Prostate gland (tissue), 2 donors: ENCODE measurements around the gene DPYSL5. TPM values are rescaled to one million over a fixed set of nuclear protein-coding genes. Genes with fewer than 3 reads are reported as not detected.

Experiments
- DNase-seq: peaks from one replicate; pipeline ENCODE4 v3.0.0-alpha.2; 2019; ENCODE audit warnings: low spot score
- H3K27ac ChIP-seq, 2 donors: fragments of 200-600 bp; sonication (generic); 2 replicates each; pipeline ENCODE4 v1.5.1; 2017 to 2019
- H3K27me3 ChIP-seq: fragments of 200-600 bp; sonication (generic); replicated peaks from 2 replicates; pipeline ENCODE4 v1.5.1; 2019; ENCODE audit not compliant: insufficient read depth
- H3K36me3 ChIP-seq, 2 donors: fragments of 200-600 bp; sonication (generic); 1 replicate in 1 of 2; 2 replicates in 1 of 2; pipeline versions ENCODE4 v1.5.1 to v1.8.1; 2017 to 2019
- H3K4me1 ChIP-seq: fragments of 200-600 bp; sonication (generic); replicated peaks from 2 replicates; pipeline ENCODE4 v1.5.1; 2019
- H3K4me3 ChIP-seq, 2 donors: fragments of 200-600 bp; sonication (generic); 2 replicates each; pipeline ENCODE4 v1.5.1; 2017 to 2019
- H3K9me3 ChIP-seq: fragments of 200-600 bp; sonication (generic); 2 replicates; pipeline ENCODE4 v1.5.1; 2017
- CTCF ChIP-seq, 4 experiments: fragments of 200-600 bp in 2 of 4; fragments of 450-650 bp in 2 of 4; sonication (generic) in 2 of 4; IDR thresholded peaks; 1 replicate in 3 of 4; 2 replicates in 1 of 4; pipeline ENCODE4 v1.5.1; 2016 to 2019; ENCODE audit warnings: antibody characterized with exemption in 4 of 4, mild to moderate bottlenecking in 2 of 4, moderate library complexity in 2 of 4
- POLR2A ChIP-seq: fragments of 450-650 bp; IDR thresholded peaks from one replicate; pipeline ENCODE4 v1.6.1; 2016; ENCODE audit warnings: antibody characterized with exemption, mild to moderate bottlenecking
- POLR2AphosphoS5 ChIP-seq: sonication (generic); formaldehyde crosslinking; IDR thresholded peaks from one replicate; pipeline ENCODE4 v1.6.1; 2017; ENCODE audit warnings: antibody characterized with exemption
- WGBS: methylation state at CpG from one replicate; pipeline ENCODE4 v1.1.5; 2018; 5-methylcytosine and 5-hydroxymethylcytosine counted together
- intact Hi-C: fragments of 100-400 bp; cut with DNase I; formaldehyde crosslinking; loops from one replicate; pipeline ENCODE4 v1.14.2; 2022
- total RNA-seq, 2 donors: library from RNA; depleted of rRNA; stranded (reverse); fragments of >200 nt; gene quantifications; one replicate each; pipeline ENCODE4 v1.1.0, GENCODE V29; 2016

The DPYSL5 gene
- total RNA-seq, 2 donors from 2014 or later, result 1.2 TPM; not detected in 1

- no peak overlapping the region for H3K27ac ChIP-seq
- H3K9me3 ChIP-seq, result no peaks in the 10 kb centered on the region
- no peaks in the 10 kb centered on the region for H3K27me3 ChIP-seq
- intact Hi-C loops, result no loop called here
- TF ChIP-seq CTCF (IDR thresholded peaks at IDR 0.05) (no peak), POLR2A (no peak)
- no peak for DNase-seq
- peaks cover 4% of the 10 kb centered on the region for H3K4me1 ChIP-seq
- H3K4me3 ChIP-seq, result no peak overlapping the region
- 98% methylated on average over 2 of the region's 2 CpGs for WGBS
- H3K36me3 ChIP-seq, result no peaks in the 10 kb centered on the region
Measured at GRCh38 chr2:26980971-26981370, 133.0 kb downstream of the DPYSL5 start.

GRCh38 chr2:26982102-26982742, 134.3 kb downstream of the DPYSL5 start:
- Histone ChIP-seq H3K27me3 (no peaks in the 10 kb centered on the region), H3K27ac (peak overlapping the region; percentile 28 to 61), H3K36me3 (no peaks in the 10 kb centered on the region), H3K4me1 (peaks cover 4% of the 10 kb centered on the region), H3K4me3 (no peak overlapping the region), H3K9me3 (no peaks in the 10 kb centered on the region)
- TF ChIP-seq POLR2AphosphoS5 (peak; percentile 91), POLR2A (no peak), CTCF (IDR thresholded peaks at IDR 0.05) (peak in 3 of 4 experiments; percentile 25 to 60 (median 49))
- intact Hi-C loops, result no loop called here
- peak; percentile 93 for DNase-seq
- 13% methylated on average over 2 of the region's 2 CpGs for WGBS

GRCh38 chr2:26983746-26984145, 135.8 kb downstream of the DPYSL5 start:
- Histone ChIP-seq H3K27me3 (no peaks in the 10 kb centered on the region), H3K9me3 (no peaks in the 10 kb centered on the region), H3K4me3 (no peak overlapping the region), H3K4me1 (peaks cover 4% of the 10 kb centered on the region), H3K36me3 (no peaks in the 10 kb centered on the region), H3K27ac (no peak overlapping the region)
- intact Hi-C loops, result no loop called here
- 75% methylated on average over 3 of the region's 3 CpGs for WGBS
- TF ChIP-seq CTCF (IDR thresholded peaks at IDR 0.05) (no peak), POLR2AphosphoS5 (no peak), POLR2A (no peak)
- no peak for DNase-seq

GRCh38 chr2:26985807-26986206, 137.9 kb downstream of the DPYSL5 start:
- no peak overlapping the region for H3K4me3 ChIP-seq
- 100% methylated on average over 4 of the region's 4 CpGs for WGBS
- H3K36me3 ChIP-seq, result no peaks in the 10 kb centered on the region
- TF ChIP-seq POLR2A (no peak), CTCF (IDR thresholded peaks at IDR 0.05) (no peak), POLR2AphosphoS5 (no peak)
- H3K27me3 ChIP-seq, result no peaks in the 10 kb centered on the region
- H3K27ac ChIP-seq, result no peak overlapping the region
- intact Hi-C loops, result no loop called here
- H3K4me1 ChIP-seq, result peaks cover 4% of the 10 kb centered on the region
- no peak for DNase-seq
- no peaks in the 10 kb centered on the region for H3K9me3 ChIP-seq

GRCh38 chr2:26986576-26986975, 138.6 kb downstream of the DPYSL5 start:
- no peaks in the 10 kb centered on the region for H3K9me3 ChIP-seq
- no peak overlapping the region for H3K27ac ChIP-seq
- intact Hi-C loops, result no loop called here
- no peaks in the 10 kb centered on the region for H3K36me3 ChIP-seq
- DNase-seq, result no peak
- WGBS, result 90% methylated on average over 5 of the region's 5 CpGs
- peaks cover 4% of the 10 kb centered on the region for H3K4me1 ChIP-seq
- H3K4me3 ChIP-seq, result no peak overlapping the region
- H3K27me3 ChIP-seq, result no peaks in the 10 kb centered on the region
- no peak for TF ChIP-seq POLR2AphosphoS5
- no peak for TF ChIP-seq POLR2A
- no peak for TF ChIP-seq CTCF (IDR thresholded peaks at IDR 0.05)
